Lower lobe of right lung (tissue), 2 donors: Measurements from ENCODE around the gene PDYN. TPM values are rescaled to one million over a fixed set of nuclear protein-coding genes. Genes with fewer than 3 reads are reported as not detected.

Experiments
- ATAC-seq, 2 donors: fragments of 200-7000 bp; cut with Tn5 transposase; one replicate each; pipeline ENCODE4 v1.9.1; 2020 to 2022; ENCODE audit warnings: mild to moderate bottlenecking in 2 of 2, moderate library complexity in 2 of 2
- DNase-seq: peaks from one replicate; pipeline ENCODE4 v3.0.0-alpha.2; 2020
- H3K27ac ChIP-seq: fragments of 200-600 bp; one replicate; pipeline ENCODE4 v1.8.0; 2022
- H3K27me3 ChIP-seq: fragments of 200-600 bp; one replicate; pipeline ENCODE4 v1.8.0; 2022; ENCODE audit warnings: low read depth
- H3K36me3 ChIP-seq: fragments of 200-600 bp; one replicate; pipeline ENCODE4 v1.8.0; 2022; ENCODE audit warnings: mild to moderate bottlenecking
- H3K4me1 ChIP-seq: fragments of 200-600 bp; one replicate; pipeline ENCODE4 v1.8.0; 2022
- H3K4me3 ChIP-seq: fragments of 200-600 bp; one replicate; pipeline ENCODE4 v1.8.0; 2022; ENCODE audit warnings: mild to moderate bottlenecking
- H3K9me3 ChIP-seq: fragments of 200-600 bp; one replicate; pipeline ENCODE4 v1.8.0; 2022
- CTCF ChIP-seq: fragments of 200-600 bp; IDR thresholded peaks from one replicate; pipeline ENCODE4 v1.8.0; 2022; ENCODE audit warnings: antibody characterized with exemption, mild to moderate bottlenecking
- intact Hi-C: fragments of 100-400 bp; cut with DNase I; formaldehyde crosslinking; loops from one replicate; pipeline ENCODE4 v1.11.0; 2022
- total RNA-seq: library from RNA; stranded (reverse); fragmentation: NEBNext Ultra II Directional; extraction: Animal tissue kit (Norgen Biotek cat#: 25700); gene quantifications from one replicate; pipeline ENCODE4 v1.2.1, GENCODE V29; 2021
- donor health status: DM: no; HTN: yes; CAD: no; lungs with severe emphysema.

The PDYN gene
- total RNA-seq, 1 donor from 2014 or later, result not detected

GRCh38 chr20:1995531-1996310 lies 1.9 kb upstream of the PDYN start:
- ATAC-seq, result no peak
- Histone ChIP-seq H3K4me1 (no peaks in the 10 kb centered on the region), H3K9me3 (no peaks in the 10 kb centered on the region), H3K4me3 (no peak overlapping the region), H3K27me3 (peaks cover 74% of the 10 kb centered on the region), H3K36me3 (no peaks in the 10 kb centered on the region), H3K27ac (no peak overlapping the region)
- no peak for DNase-seq
- intact Hi-C loops, result no loop called here
- no peak for TF ChIP-seq CTCF

DNA sequence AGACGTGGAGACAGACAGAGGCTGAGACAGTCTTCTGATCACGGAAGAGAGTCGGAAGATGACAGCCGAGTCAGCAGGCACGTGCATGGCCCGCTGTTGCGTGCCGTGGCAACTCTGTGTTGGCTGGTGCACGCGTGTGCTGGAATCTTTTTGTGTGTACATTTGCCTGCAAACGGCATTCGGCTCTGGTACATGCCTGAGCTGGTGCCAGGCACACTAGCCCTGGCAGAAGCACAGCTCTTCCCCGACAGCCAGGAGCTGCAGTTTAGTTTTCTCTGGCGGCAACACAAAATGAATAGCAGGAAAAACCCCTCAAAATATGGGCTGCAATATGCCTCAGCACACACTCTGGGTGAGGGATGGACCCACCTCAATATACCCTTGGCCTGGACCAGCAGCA lies 769 bp upstream of the PDYN start:
- ATAC-seq (no peak), DNase-seq (no peak)
- Histone ChIP-seq H3K27me3 (peaks cover 68% of the 10 kb centered on the region), H3K4me1 (no peaks in the 10 kb centered on the region), H3K4me3 (no peak overlapping the region), H3K27ac (no peak overlapping the region), H3K9me3 (no peaks in the 10 kb centered on the region), H3K36me3 (no peaks in the 10 kb centered on the region)
- intact Hi-C loops, result no loop called here
- no peak for TF ChIP-seq CTCF

DNA sequence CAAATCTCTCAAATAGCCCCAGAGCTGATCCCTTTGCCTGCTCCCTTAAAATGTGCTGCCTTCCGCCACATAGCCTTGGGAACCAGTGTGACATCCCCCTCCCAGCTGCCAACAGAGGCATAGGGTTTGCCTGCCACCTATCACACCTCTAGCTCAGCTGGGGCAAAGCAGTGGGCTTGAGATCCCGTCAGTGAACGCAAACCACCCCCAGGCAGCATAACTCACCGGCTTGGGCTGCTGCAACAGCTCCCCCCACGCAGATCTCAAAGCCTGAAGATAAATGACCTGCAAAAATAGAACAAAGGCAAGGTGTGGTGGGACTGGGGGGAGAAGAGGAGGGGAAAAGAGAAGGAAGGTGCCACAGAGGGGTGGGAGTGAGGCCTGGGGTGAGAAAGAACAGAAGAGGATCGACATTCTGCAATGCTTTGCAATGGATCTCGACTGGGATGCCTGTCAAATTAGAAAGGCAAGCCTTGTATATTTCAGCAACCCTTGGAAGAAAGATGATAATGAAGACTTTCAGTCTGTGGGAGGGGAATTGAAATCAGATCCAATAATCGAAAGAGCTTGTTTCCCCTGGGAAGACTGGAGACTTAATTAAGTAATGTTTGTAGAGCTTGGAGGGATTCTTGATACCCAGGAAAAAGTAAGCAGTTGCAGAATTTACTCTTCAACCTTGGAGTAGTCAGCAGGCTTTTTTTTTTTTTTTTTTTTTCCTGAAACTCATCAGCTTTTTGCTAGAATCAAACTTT lies 1.3 kb downstream of the PDYN start:
- intact Hi-C loops, result no loop called here
- Histone ChIP-seq H3K27ac (no peak overlapping the region), H3K4me3 (no peak overlapping the region), H3K27me3 (peaks cover 58% of the 10 kb centered on the region), H3K36me3 (no peaks in the 10 kb centered on the region), H3K4me1 (no peaks in the 10 kb centered on the region), H3K9me3 (no peaks in the 10 kb centered on the region)
- TF ChIP-seq CTCF, result no peak
- ATAC-seq (no peak), DNase-seq (no peak)

DNA sequence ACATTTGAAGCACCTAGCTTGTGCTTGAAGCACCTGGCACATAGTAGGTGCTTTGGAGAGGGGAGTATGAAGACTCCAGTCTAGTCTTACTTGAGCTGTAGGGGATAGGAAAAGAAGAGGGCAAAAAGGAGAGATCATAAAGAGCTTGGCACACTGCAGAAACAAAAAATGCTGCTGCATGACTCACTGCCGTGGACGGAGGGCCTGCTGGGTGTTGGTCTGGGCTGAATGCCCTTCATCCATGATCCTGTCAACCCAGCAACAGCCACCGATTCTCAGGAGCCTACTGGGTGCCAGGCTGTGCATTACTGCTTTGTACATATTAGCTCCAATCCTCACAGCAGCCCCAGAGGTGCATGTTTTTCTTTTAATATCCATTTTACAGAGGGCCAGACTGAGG lies 6.0 kb downstream of the PDYN start:
- Histone ChIP-seq H3K4me1 (no peaks in the 10 kb centered on the region), H3K36me3 (no peaks in the 10 kb centered on the region), H3K27ac (no peak overlapping the region), H3K9me3 (no peaks in the 10 kb centered on the region), H3K27me3 (peaks cover 70% of the 10 kb centered on the region), H3K4me3 (no peak overlapping the region)
- DNase-seq, result no peak
- intact Hi-C loops, result no loop called here
- no peak for ATAC-seq
- TF ChIP-seq CTCF, result no peak

- DNase-seq, result no peak
- Histone ChIP-seq H3K27me3 (peaks cover 75% of the 10 kb centered on the region), H3K9me3 (no peaks in the 10 kb centered on the region), H3K27ac (no peak overlapping the region), H3K4me3 (no peak overlapping the region), H3K4me1 (no peaks in the 10 kb centered on the region), H3K36me3 (no peaks in the 10 kb centered on the region)
- TF ChIP-seq CTCF, result no peak
- intact Hi-C loops, result no loop called here
- ATAC-seq, result no peak
Measured at GRCh38 chr20:1983301-1983700, 10.6 kb downstream of the PDYN start.
